C1 segment of cervical spinal cord (tissue), 14 donors: ENCODE measurements around the gene UBR4.
A peak's percentile ranks its signal among the peaks of the same experiment; 100 is the strongest.
"Not testable (repeated sequence)": the region's sequence is repeated elsewhere in the genome, so short reads cannot be mapped to it uniquely, and the experiment has no call there.

Source experiments
- DNase-seq, 14 donors: peaks; one replicate each; lab custom pipeline; 2025; lab: John Stamatoyannopoulos, UW

UBR4 gene

GRCh38 chr1:19209990-19210771 lies at the start of gene UBR4:
UBR4 (minus strand) TSS chr1:19210266; CDS start chr1:19210248, 18 bp downstream.
- peak; percentile 47 to 94 (median 86) for DNase-seq

- DNase-seq = no peak
Observed at GRCh38 chr1:19258353-19258752, 48.3 kb upstream of the UBR4 start.

GRCh38 chr1:19257178-19257914 lies 47.3 kb upstream of the UBR4 start:
- DNase-seq = peak in 1 of 14 donors; percentile 11

- not testable (repeated sequence) for DNase-seq
Observed at GRCh38 chr1:19256301-19256700, 46.2 kb upstream of the UBR4 start.

GRCh38 chr1:19255288-19255687 lies 45.2 kb upstream of the UBR4 start:
- no peak for DNase-seq

GRCh38 chr1:19254416-19254815 lies 44.4 kb upstream of the UBR4 start:
- peak in 1 of 14 donors; percentile 16 for DNase-seq

- DNase-seq = peak; percentile 63 to 93 (median 82)
Observed at GRCh38 chr1:19251305-19252196, 41.5 kb upstream of the UBR4 start, which contains the start of the genes EMC1 and MRTO4. EMC1 (minus strand) TSS chr1:19251524; CDS start chr1:19251509, 15 bp downstream. MRTO4 (plus strand) TSS chr1:19251805; CDS start chr1:19251836, 31 bp downstream.

GRCh38 chr1:19250629-19251304 lies 40.7 kb upstream of the UBR4 start:
- no peak for DNase-seq

- DNase-seq = peak in 6 of 14 donors; percentile 3 to 38 (median 22)
Observed at GRCh38 chr1:19240673-19241538, 30.8 kb upstream of the UBR4 start.

GRCh38 chr1:19239876-19240275 lies 29.8 kb upstream of the UBR4 start:
- DNase-seq = no peak

GRCh38 chr1:19234224-19234623 lies 24.2 kb upstream of the UBR4 start:
- DNase-seq = no peak

- DNase-seq = no peak
Observed at GRCh38 chr1:19232524-19232846, 22.4 kb upstream of the UBR4 start.

- DNase-seq = not testable (repeated sequence)
Observed at GRCh38 chr1:19231736-19232523, 21.9 kb upstream of the UBR4 start.

GRCh38 chr1:19229828-19230325 lies 19.8 kb upstream of the UBR4 start:
- DNase-seq = no peak

GRCh38 chr1:19229229-19229628 lies 19.2 kb upstream of the UBR4 start:
- no peak for DNase-seq

GRCh38 chr1:19222979-19223824 lies 13.1 kb upstream of the UBR4 start:
- no peak for DNase-seq

- no peak for DNase-seq
Observed at GRCh38 chr1:19222573-19222972, 12.5 kb upstream of the UBR4 start.

GRCh38 chr1:19220991-19221390 lies 10.9 kb upstream of the UBR4 start:
- DNase-seq = no peak
